ENCODE measurements around the gene ENOX2.
"Not testable (repeated sequence)": the region's sequence is repeated elsewhere in the genome, so short reads cannot be mapped to it uniquely, and the experiment has no call there.

The ENOX2 gene

DNA sequence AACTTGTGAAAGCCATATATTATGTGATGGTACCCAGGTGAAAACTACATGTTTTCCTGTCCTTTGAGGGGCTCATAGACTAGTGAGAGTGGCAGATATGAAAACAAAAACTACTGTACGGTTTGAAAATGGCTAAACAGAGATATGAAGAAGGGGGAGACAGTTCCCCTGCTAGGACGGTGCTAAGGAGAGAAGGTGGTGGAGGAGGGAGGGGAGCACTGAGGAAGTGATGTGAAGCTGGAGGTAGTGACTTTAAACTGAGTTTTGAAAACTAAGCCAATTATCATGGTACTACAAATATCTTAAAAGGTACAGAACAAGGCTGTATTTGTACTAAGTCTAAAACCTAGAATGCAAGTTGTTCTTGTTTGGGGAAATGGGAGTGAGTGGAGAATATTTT, 188.3 kb downstream of the ENOX2 start:
- H3K9me3 ChIP-seq (ENCODE audit: control insufficient read depth, low read depth, low read length): peaks cover 10% of the 10 kb centered on the region
- no peak overlapping the region for H3K27ac ChIP-seq (ENCODE audit: low read length)
- H3K4me1 ChIP-seq (ENCODE audit: control insufficient read depth, low read depth, low read length): peaks cover 12% of the 10 kb centered on the region
- H3K27me3 ChIP-seq (ENCODE audit: control insufficient read depth, insufficient read depth, low read length): no peaks in the 10 kb centered on the region
- H3K4me3 ChIP-seq (ENCODE audit: low read length): no peak overlapping the region
- no peak overlapping the region for H3K9ac ChIP-seq (ENCODE audit: low read length)
- H3K36me3 ChIP-seq (ENCODE audit: control insufficient read depth, low read depth, low read length): no peaks in the 10 kb centered on the region

DNA sequence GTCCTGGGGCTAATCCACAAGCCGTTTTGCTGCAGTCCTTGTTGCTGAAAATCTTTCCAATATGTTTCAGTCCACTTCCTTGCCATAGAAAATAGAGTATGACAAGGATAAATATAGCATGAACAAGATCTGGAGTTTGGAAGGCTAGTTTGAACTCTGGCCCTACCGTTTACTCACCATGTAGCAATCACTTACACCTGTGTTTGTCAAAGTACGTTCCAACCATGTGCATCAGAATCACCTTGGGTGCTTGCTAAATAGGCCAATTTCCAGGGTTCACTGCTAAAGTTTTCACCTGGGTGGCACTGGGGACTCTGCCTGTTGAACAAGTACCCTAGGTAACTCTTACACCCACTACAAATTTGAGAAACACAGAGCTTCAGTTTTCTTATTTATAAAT, 188.9 kb downstream of the ENOX2 start:
- H3K4me1 ChIP-seq (ENCODE audit: control insufficient read depth, low read depth, low read length): peaks cover 12% of the 10 kb centered on the region
- peaks cover 10% of the 10 kb centered on the region for H3K9me3 ChIP-seq (ENCODE audit: control insufficient read depth, low read depth, low read length)
- H3K27ac ChIP-seq (ENCODE audit: low read length): no peak overlapping the region
- no peak overlapping the region for H3K4me3 ChIP-seq (ENCODE audit: low read length)
- H3K36me3 ChIP-seq (ENCODE audit: control insufficient read depth, low read depth, low read length): no peaks in the 10 kb centered on the region
- no peak overlapping the region for H3K9ac ChIP-seq (ENCODE audit: low read length)
- no peaks in the 10 kb centered on the region for H3K27me3 ChIP-seq (ENCODE audit: control insufficient read depth, insufficient read depth, low read length)

GRCh38 chrX:130709178-130709577, 193.8 kb downstream of the ENOX2 start:
- H3K9ac ChIP-seq (ENCODE audit: low read length); H3K4me3 ChIP-seq (ENCODE audit: low read length); H3K27ac ChIP-seq (ENCODE audit: low read length); H3K36me3 ChIP-seq (ENCODE audit: control insufficient read depth, low read depth, low read length); H3K27me3 ChIP-seq (ENCODE audit: control insufficient read depth, insufficient read depth, low read length): not testable (repeated sequence)
- Histone ChIP-seq H3K4me1 (ENCODE audit: control insufficient read depth, low read depth, low read length) (peaks cover 12% of the 10 kb centered on the region), H3K9me3 (ENCODE audit: control insufficient read depth, low read depth, low read length) (peaks cover 28% of the 10 kb centered on the region)

DNA sequence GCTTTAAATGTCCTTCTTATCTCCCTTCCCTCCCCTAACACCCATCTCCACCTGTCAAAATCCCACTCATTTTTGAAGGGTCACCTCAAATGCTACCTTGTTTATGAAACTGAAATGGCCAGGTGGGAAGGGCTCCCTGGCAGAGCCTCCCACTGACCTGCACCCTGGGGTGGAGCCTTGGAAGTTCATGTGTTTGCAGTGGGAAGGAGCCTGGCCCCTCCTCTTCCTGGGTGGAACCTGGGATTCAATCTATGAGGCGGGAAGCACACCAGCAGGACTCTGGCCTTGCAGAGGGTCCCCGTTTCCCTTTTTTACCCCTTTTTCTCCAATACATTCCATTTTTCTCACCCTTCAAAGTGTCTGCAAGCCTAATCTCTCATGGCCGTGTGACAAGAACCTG, 197.4 kb downstream of the ENOX2 start:
- H3K27me3 ChIP-seq (ENCODE audit: control insufficient read depth, insufficient read depth, low read length): no peaks in the 10 kb centered on the region
- H3K9me3 ChIP-seq (ENCODE audit: control insufficient read depth, low read depth, low read length): peaks cover 35% of the 10 kb centered on the region
- no peak overlapping the region for H3K27ac ChIP-seq (ENCODE audit: low read length)
- no peaks in the 10 kb centered on the region for H3K4me1 ChIP-seq (ENCODE audit: control insufficient read depth, low read depth, low read length)
- no peaks in the 10 kb centered on the region for H3K36me3 ChIP-seq (ENCODE audit: control insufficient read depth, low read depth, low read length)
- H3K9ac ChIP-seq (ENCODE audit: low read length): no peak overlapping the region
- no peak overlapping the region for H3K4me3 ChIP-seq (ENCODE audit: low read length)

DNA sequence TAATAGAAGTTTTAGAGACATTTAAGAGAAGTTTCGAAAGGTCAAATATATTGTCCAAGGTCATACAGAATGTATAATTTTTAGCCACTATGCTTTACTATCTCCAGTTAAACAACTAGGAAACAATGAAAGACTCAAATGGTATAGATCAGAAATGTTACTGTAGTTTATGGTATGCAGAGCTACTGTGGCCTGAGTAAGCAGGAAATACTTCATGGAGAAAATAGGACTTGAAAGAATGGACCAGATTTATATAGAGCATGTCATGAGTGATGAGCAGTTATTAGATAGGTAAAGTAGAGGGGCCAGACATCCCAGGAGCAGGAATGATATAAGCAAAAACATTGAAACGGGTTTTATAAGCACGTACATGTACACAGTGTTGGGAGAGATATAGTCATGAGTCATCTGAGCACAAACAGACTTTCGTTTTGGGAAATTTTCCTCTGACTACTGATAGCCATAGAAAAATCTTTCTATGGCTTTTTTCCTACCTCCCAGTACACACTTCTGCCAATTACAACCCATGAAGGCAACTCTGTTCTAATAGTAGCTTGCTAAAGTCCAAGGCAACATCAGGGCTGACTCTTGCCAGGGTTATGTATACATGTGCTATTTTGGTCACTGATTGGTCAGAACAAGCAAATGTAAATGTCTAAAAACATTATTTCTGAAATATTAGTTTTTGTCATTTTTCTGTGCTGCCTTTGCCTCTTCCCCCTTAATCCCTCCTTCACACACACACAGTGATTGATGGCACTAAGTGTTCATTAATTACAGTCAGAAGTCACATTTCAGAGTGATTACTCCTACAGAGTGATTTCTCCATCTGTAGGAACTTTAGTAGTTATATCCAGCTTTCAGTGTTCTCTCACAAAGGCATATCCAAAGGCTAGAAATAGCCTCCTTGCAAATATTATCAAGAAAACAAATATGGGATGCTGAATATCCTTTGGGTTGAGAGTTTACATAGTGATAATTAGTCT, 198.7 kb downstream of the ENOX2 start:
- Histone ChIP-seq H3K4me1 (ENCODE audit: control insufficient read depth, low read depth, low read length) (no peaks in the 10 kb centered on the region), H3K27ac (ENCODE audit: low read length) (no peak overlapping the region), H3K27me3 (ENCODE audit: control insufficient read depth, insufficient read depth, low read length) (no peaks in the 10 kb centered on the region), H3K9me3 (ENCODE audit: control insufficient read depth, low read depth, low read length) (peaks cover 30% of the 10 kb centered on the region), H3K4me3 (ENCODE audit: low read length) (no peak overlapping the region), H3K36me3 (ENCODE audit: control insufficient read depth, low read depth, low read length) (no peaks in the 10 kb centered on the region), H3K9ac (ENCODE audit: low read length) (no peak overlapping the region)

DNA sequence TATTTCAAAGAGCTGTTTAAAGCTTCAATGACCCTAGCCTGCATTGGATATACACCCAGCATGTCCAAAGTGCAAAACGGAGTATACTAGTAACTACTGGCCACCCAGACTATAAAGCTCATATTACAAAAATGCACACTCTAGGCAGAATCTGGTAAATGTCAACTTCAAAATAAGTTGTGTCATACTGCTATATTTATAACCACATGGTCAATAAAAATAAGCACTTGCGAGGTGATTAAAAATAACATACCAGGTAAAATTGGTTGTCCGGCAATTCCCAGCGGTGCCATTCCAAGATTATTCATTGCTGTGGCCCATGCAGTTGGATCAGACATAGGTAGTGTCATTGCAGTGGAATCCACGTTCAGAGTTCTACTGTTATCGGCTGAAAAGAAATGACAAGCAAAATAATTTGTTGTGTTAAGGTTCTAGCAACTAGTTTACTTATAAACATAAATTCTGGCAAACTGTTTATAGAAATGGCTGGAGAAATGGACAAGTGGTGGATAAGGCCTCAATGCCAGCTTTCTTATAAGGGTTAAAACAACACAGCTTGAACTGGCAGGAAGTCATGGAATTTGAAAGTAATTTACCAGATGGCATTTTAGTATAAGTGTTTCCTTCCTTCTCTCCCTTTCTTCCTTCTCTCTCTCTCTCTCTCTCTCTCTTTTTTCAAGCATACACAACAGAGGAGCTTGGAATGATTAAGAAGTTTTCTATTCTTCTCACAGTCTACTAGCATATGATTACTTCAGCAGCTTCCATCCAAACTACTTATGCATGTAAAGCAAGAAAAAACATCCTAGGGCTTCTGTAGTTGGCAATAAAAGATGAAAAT, 199.9 kb downstream of the ENOX2 start:
- Histone ChIP-seq H3K9ac (ENCODE audit: low read length) (no peak overlapping the region), H3K4me1 (ENCODE audit: control insufficient read depth, low read depth, low read length) (no peaks in the 10 kb centered on the region), H3K9me3 (ENCODE audit: control insufficient read depth, low read depth, low read length) (peaks cover 30% of the 10 kb centered on the region), H3K4me3 (ENCODE audit: low read length) (no peak overlapping the region), H3K36me3 (ENCODE audit: control insufficient read depth, low read depth, low read length) (no peaks in the 10 kb centered on the region), H3K27ac (ENCODE audit: low read length) (no peak overlapping the region), H3K27me3 (ENCODE audit: control insufficient read depth, insufficient read depth, low read length) (no peaks in the 10 kb centered on the region)

- no peaks in the 10 kb centered on the region for H3K36me3 ChIP-seq (ENCODE audit: control insufficient read depth, low read depth, low read length)
- H3K4me1 ChIP-seq (ENCODE audit: control insufficient read depth, low read depth, low read length): no peaks in the 10 kb centered on the region
- no peaks in the 10 kb centered on the region for H3K27me3 ChIP-seq (ENCODE audit: control insufficient read depth, insufficient read depth, low read length)
- no peak overlapping the region for H3K9ac ChIP-seq (ENCODE audit: low read length)
- H3K9me3 ChIP-seq (ENCODE audit: control insufficient read depth, low read depth, low read length): peaks cover 19% of the 10 kb centered on the region
- H3K4me3 ChIP-seq (ENCODE audit: low read length): no peak overlapping the region
- no peak overlapping the region for H3K27ac ChIP-seq (ENCODE audit: low read length)
Observed at GRCh38 chrX:130700629-130701028, 202.4 kb downstream of the ENOX2 start.

DNA sequence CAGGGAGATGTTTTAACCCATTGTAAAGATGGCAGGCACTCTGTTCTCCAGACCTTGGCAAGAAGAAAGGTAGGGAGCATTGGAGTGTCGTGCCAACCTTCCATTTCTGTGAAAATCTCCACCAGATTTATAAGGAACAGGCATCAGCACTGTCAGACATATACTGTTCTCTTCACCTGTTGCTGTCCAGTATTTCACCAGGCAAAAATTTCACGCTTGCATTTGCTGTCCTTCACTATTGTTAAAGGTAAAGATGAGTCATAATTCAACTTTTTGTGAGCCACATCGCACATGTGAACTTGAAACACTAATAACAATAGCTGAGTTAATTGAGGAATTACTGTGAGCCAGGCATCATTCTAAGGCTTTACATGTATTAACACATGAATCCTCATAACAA, 203.4 kb downstream of the ENOX2 start:
- H3K27ac ChIP-seq (ENCODE audit: low read length): no peak overlapping the region
- H3K27me3 ChIP-seq (ENCODE audit: control insufficient read depth, insufficient read depth, low read length): no peaks in the 10 kb centered on the region
- H3K4me3 ChIP-seq (ENCODE audit: low read length): no peak overlapping the region
- no peak overlapping the region for H3K9ac ChIP-seq (ENCODE audit: low read length)
- H3K9me3 ChIP-seq (ENCODE audit: control insufficient read depth, low read depth, low read length): peaks cover 16% of the 10 kb centered on the region
- H3K4me1 ChIP-seq (ENCODE audit: control insufficient read depth, low read depth, low read length): no peaks in the 10 kb centered on the region
- no peaks in the 10 kb centered on the region for H3K36me3 ChIP-seq (ENCODE audit: control insufficient read depth, low read depth, low read length)

- no peaks in the 10 kb centered on the region for H3K27me3 ChIP-seq (ENCODE audit: control insufficient read depth, insufficient read depth, low read length)
- H3K4me1 ChIP-seq (ENCODE audit: control insufficient read depth, low read depth, low read length): no peaks in the 10 kb centered on the region
- H3K4me3 ChIP-seq (ENCODE audit: low read length): no peak overlapping the region
- no peak overlapping the region for H3K27ac ChIP-seq (ENCODE audit: low read length)
- no peak overlapping the region for H3K9ac ChIP-seq (ENCODE audit: low read length)
- no peaks in the 10 kb centered on the region for H3K36me3 ChIP-seq (ENCODE audit: control insufficient read depth, low read depth, low read length)
- H3K9me3 ChIP-seq (ENCODE audit: control insufficient read depth, low read depth, low read length): peaks cover 5% of the 10 kb centered on the region
Observed at GRCh38 chrX:130696542-130696941, 206.5 kb downstream of the ENOX2 start.

DNA sequence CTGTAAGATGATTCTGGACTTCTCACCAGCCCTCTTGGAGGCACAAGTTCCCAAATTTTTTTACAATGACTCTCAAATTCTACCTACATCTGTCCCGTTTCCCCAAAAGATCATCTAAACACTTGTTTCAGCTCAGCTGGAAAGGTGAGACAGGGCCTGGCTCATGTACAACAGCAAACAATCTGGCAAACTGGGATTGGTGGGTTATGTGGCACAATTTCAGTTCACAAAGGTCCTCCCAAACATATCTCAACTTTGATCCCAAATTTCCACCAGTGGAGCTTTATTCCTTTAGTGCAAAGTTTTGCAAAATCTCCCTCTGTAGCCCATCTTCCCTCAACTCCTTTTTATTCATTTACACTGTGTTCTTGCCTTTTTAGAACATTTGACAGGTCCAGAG, 207.1 kb downstream of the ENOX2 start:
- H3K27ac ChIP-seq (ENCODE audit: low read length): no peak overlapping the region
- H3K4me3 ChIP-seq (ENCODE audit: low read length): no peak overlapping the region
- no peaks in the 10 kb centered on the region for H3K36me3 ChIP-seq (ENCODE audit: control insufficient read depth, low read depth, low read length)
- H3K4me1 ChIP-seq (ENCODE audit: control insufficient read depth, low read depth, low read length): no peaks in the 10 kb centered on the region
- no peaks in the 10 kb centered on the region for H3K27me3 ChIP-seq (ENCODE audit: control insufficient read depth, insufficient read depth, low read length)
- H3K9ac ChIP-seq (ENCODE audit: low read length): no peak overlapping the region
- H3K9me3 ChIP-seq (ENCODE audit: control insufficient read depth, low read depth, low read length): peaks cover 9% of the 10 kb centered on the region

DNA sequence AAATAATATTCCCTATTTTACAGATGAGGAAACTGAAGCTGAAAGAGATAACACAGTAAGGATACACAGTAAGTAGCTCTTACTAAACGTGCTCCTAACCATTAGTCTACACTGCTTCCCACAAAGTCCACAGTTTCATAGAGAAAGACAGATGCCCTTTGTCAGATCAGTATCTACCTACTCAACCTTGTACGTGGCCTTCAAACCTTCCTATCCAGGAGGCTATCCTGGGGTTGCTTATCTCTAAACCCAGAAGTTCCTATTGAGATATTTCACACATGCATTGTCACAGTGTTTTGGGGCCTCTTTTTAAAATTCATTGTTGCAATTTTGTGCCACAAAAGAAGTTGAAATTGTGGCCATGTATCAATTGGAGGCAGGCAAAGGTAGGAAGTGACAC, 208.0 kb downstream of the ENOX2 start:
- Histone ChIP-seq H3K9me3 (ENCODE audit: control insufficient read depth, low read depth, low read length) (peaks cover 13% of the 10 kb centered on the region), H3K27ac (ENCODE audit: low read length) (no peak overlapping the region), H3K4me1 (ENCODE audit: control insufficient read depth, low read depth, low read length) (no peaks in the 10 kb centered on the region), H3K36me3 (ENCODE audit: control insufficient read depth, low read depth, low read length) (no peaks in the 10 kb centered on the region), H3K9ac (ENCODE audit: low read length) (no peak overlapping the region), H3K27me3 (ENCODE audit: control insufficient read depth, insufficient read depth, low read length) (no peaks in the 10 kb centered on the region), H3K4me3 (ENCODE audit: low read length) (no peak overlapping the region)

Measured in iPS-18a (cell line).